ENCODE results near the gene SYNDIG1L. TPM values are rescaled to one million over a fixed set of nuclear protein-coding genes. Genes with fewer than 3 reads are reported as not detected.

The SYNDIG1L gene
- total RNA-seq, 1 donor: not detected

GRCh38 chr14:74368026-74368425 lies 58.0 kb downstream of the SYNDIG1L start:
- DNase-seq (ENCODE audit: low read depth in 2 of 3, low spot score in 2 of 3): no peak

GRCh38 chr14:74364271-74364880 lies 61.6 kb downstream of the SYNDIG1L start:
- DNase-seq (ENCODE audit: low read depth in 2 of 3, low spot score in 2 of 3): no peak

GRCh38 chr14:74362361-74362915 lies 63.6 kb downstream of the SYNDIG1L start:
- DNase-seq (ENCODE audit: low read depth in 2 of 3, low spot score in 2 of 3): peak; percentile 24 to 76 (median 62)

GRCh38 chr14:74360163-74360562 lies 65.8 kb downstream of the SYNDIG1L start:
- DNase-seq (ENCODE audit: low read depth in 2 of 3, low spot score in 2 of 3): no peak

GRCh38 chr14:74358176-74358829 lies 67.7 kb downstream of the SYNDIG1L start:
- DNase-seq (ENCODE audit: low read depth in 2 of 3, low spot score in 2 of 3): no peak

- DNase-seq (ENCODE audit: low read depth in 2 of 3, low spot score in 2 of 3): no peak
These were observed 68.4 kb downstream of the SYNDIG1L start for GRCh38 chr14:74357585-74357984.

GRCh38 chr14:74356892-74357575 lies 69.0 kb downstream of the SYNDIG1L start:
- no peak for DNase-seq (ENCODE audit: low read depth in 2 of 3, low spot score in 2 of 3)

Other genes starting within 250 kb of the SYNDIG1L start
- gene VSX2, start 186.8 kb downstream of the SYNDIG1L start, total RNA-seq: under 0.01 TPM
- gene ABCD4, start 123.3 kb downstream of the SYNDIG1L start, total RNA-seq: 90.5 TPM
- under 0.01 TPM for gene VRTN, start 77.7 kb downstream of the SYNDIG1L start, total RNA-seq
- 147 TPM for gene NPC2, start 67.1 kb upstream of the SYNDIG1L start, total RNA-seq
- gene ISCA2, start 67.6 kb upstream of the SYNDIG1L start, total RNA-seq: 17.2 TPM
- gene LTBP2, start 186.0 kb upstream of the SYNDIG1L start, total RNA-seq: 0.27 TPM

Measured in hematopoietic multipotent progenitor cell (in vitro differentiated cells).